Right lobe of liver (tissue), 4 donors: ENCODE measurements around the gene RARG.

ENCODE experiments used
- POLR2A ChIP-seq: fragments of 450-650 bp; IDR thresholded peaks from one replicate; pipeline ENCODE4 v1.6.1; 2017; ENCODE audit warnings: antibody characterized with exemption, mild to moderate bottlenecking
- TF ChIP-seq, protein P1 (sequence below), 4 donors: fragments of 200-600 bp in 3 of 4; fragments of 450-650 bp in 1 of 4; IDR thresholded peaks; one replicate each; pipeline versions ENCODE4 v1.5.1 to v1.8.0; 2016 to 2022; ENCODE audit warnings: antibody characterized with exemption in 4 of 4, mild to moderate bottlenecking in 2 of 4
- donor health status: DM: no; HTN: no; CAD: no.
- donor health status: DM: no; HTN: no; CAD: no.
- donor health status: DM: no; HTN: yes; CAD: no.

DNA sequence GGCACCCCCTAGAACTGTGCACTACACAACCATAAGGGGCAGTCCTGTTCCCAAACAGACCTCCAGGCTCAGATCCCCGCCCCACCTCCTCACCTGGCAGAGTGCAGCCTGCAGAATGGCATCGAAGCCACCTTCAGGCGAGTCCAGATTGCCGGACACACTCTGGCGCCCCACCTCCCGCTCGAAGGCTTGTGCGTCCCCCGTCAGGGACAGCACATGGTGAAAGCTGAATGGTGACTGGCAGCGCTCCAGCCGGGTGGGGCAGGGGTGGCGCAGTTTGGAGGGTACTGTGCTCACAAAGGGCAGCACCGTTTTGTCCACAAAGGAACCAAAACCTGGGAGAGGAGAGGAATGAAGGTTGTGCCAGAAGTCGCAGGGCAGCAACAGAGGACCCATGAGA lies 35.5 kb downstream of the RARG start:
- TF ChIP-seq, protein P1, sequence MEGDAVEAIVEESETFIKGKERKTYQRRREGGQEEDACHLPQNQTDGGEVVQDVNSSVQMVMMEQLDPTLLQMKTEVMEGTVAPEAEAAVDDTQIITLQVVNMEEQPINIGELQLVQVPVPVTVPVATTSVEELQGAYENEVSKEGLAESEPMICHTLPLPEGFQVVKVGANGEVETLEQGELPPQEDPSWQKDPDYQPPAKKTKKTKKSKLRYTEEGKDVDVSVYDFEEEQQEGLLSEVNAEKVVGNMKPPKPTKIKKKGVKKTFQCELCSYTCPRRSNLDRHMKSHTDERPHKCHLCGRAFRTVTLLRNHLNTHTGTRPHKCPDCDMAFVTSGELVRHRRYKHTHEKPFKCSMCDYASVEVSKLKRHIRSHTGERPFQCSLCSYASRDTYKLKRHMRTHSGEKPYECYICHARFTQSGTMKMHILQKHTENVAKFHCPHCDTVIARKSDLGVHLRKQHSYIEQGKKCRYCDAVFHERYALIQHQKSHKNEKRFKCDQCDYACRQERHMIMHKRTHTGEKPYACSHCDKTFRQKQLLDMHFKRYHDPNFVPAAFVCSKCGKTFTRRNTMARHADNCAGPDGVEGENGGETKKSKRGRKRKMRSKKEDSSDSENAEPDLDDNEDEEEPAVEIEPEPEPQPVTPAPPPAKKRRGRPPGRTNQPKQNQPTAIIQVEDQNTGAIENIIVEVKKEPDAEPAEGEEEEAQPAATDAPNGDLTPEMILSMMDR (IDR thresholded peaks at IDR 0.05): no peak
- no peak for TF ChIP-seq POLR2A
